ENCODE results near the gene CTNND2. TPM values are rescaled to one million over a fixed set of nuclear protein-coding genes. Genes with fewer than 3 reads are reported as not detected.

The CTNND2 gene
- total and polyA plus RNA-seq, 4 donors, result 0.05 to 0.50 (median 0.27) TPM

- TF ChIP-seq ATF3 (IDR thresholded peaks at IDR 0.05) (no peak), ZBTB33 (IDR thresholded peaks at IDR 0.05) (no peak), EGR1 (IDR thresholded peaks at IDR 0.05; ENCODE audit: low read depth in 2 of 2) (no peak), SP1 (IDR thresholded peaks at IDR 0.05) (no peak), JUND (IDR thresholded peaks at IDR 0.05) (no peak), CTCF (IDR thresholded peaks at IDR 0.05; ENCODE audit: low read depth, low read length, missing input control) (no peak), HNF4G (IDR thresholded peaks at IDR 0.05) (no peak)
- no peak overlapping the region for H3K9ac ChIP-seq (ENCODE audit: low read depth in 1 of 2, low read length in 2 of 2)
- peaks cover 0 to 2% (median 0%) of the 10 kb centered on the region in 4 donors for H3K9me3 ChIP-seq (ENCODE audit: control insufficient read depth in 4 of 4, low read length in 3 of 4)
- H3K4me3 ChIP-seq (ENCODE audit: low read depth in 1 of 3, low read length in 3 of 3), result no peak overlapping the region
- WGBS, result 81% methylated on average over 7 of the region's 7 CpGs
- DNase-seq (ENCODE audit: low spot score), result no peak
- no peaks in the 10 kb centered on the region for H3K4me1 ChIP-seq (ENCODE audit: control insufficient read depth in 4 of 4, insufficient read depth in 4 of 4, low read length in 3 of 4)
- no peak overlapping the region for H3K27ac ChIP-seq (ENCODE audit: low read depth in 1 of 2, low read length in 2 of 2)
- H3K27me3 ChIP-seq (ENCODE audit: control insufficient read depth in 4 of 4, insufficient read depth in 4 of 4, low read length in 3 of 4), result no peaks in the 10 kb centered on the region
- H3K36me3 ChIP-seq (ENCODE audit: control insufficient read depth in 4 of 4, insufficient read depth in 3 of 4, low read depth in 1 of 4, low read length in 3 of 4), result no peaks in the 10 kb centered on the region
These were observed 25.4 kb downstream of the CTNND2 start for GRCh38 chr5:11878814-11879213.

GRCh38 chr5:11873587-11873986, 30.7 kb downstream of the CTNND2 start:
- no peak overlapping the region for H3K4me3 ChIP-seq (ENCODE audit: low read depth in 1 of 3, low read length in 3 of 3)
- WGBS, result 62% methylated on average over 4 of the region's 4 CpGs

More at GRCh38 chr5:11873587-11873986, 30.7 kb downstream of the CTNND2 start:
- H3K27me3 ChIP-seq (ENCODE audit: control insufficient read depth in 4 of 4, insufficient read depth in 4 of 4, low read length in 3 of 4), result no peaks in the 10 kb centered on the region
- no peaks in the 10 kb centered on the region for H3K9me3 ChIP-seq (ENCODE audit: control insufficient read depth in 4 of 4, low read length in 3 of 4)
- H3K36me3 ChIP-seq (ENCODE audit: control insufficient read depth in 4 of 4, insufficient read depth in 3 of 4, low read depth in 1 of 4, low read length in 3 of 4), result no peaks in the 10 kb centered on the region
- H3K9ac ChIP-seq (ENCODE audit: low read depth in 1 of 2, low read length in 2 of 2), result no peak overlapping the region
- no peak for DNase-seq (ENCODE audit: low spot score)
- no peak overlapping the region for H3K27ac ChIP-seq (ENCODE audit: low read depth in 1 of 2, low read length in 2 of 2)
- no peaks in the 10 kb centered on the region for H3K4me1 ChIP-seq (ENCODE audit: control insufficient read depth in 4 of 4, insufficient read depth in 4 of 4, low read length in 3 of 4)
- TF ChIP-seq CTCF (IDR thresholded peaks at IDR 0.05; ENCODE audit: low read depth, low read length, missing input control) (no peak), GABPA (IDR thresholded peaks at IDR 0.05 in 1 of 2, conservative IDR thresholded peaks at IDR 0.05 in 1 of 2) (no peak), FOXA2 (IDR thresholded peaks at IDR 0.05) (no peak), YY1 (IDR thresholded peaks at IDR 0.05) (no peak), JUND (IDR thresholded peaks at IDR 0.05) (no peak), RXRA (IDR thresholded peaks at IDR 0.05) (no peak)
